NK-92 (cell line): ENCODE results near the gene COX14.
"Not testable (repeated sequence)": the region's sequence is repeated elsewhere in the genome, so short reads cannot be mapped to it uniquely, and the experiment has no call there.

Source experiments
- DNase-seq: peaks from one replicate; lab custom pipeline; 2025; ENCODE audit not compliant: unreplicated experiment; lab: John Stamatoyannopoulos, UW

The COX14 gene

GRCh38 chr12:50151047-50151687 is 39.1 kb downstream of the COX14 start:
- no peak for DNase-seq

GRCh38 chr12:50154947-50155346 is 42.9 kb downstream of the COX14 start:
- not testable (repeated sequence) for DNase-seq

- no peak for DNase-seq
Observed at GRCh38 chr12:50156641-50157040, 44.6 kb downstream of the COX14 start.

DNA sequence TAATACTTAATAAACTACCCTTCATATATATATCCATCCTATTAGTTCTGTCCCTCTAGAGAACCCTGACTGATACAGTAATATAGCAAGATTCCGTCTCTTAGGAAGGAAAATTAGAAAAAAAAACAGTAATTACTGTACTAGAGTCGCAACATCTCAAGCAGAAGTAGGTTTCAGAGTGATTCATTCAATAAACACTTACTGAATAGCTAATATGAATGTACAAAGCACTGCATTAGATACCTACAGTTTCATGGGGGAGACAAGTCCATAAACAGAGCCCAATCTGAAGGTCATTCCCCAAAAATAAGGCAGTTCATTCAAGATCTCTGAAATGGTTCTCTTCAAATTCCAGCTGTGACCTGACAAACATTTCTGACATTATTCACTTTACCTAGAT is 45.2 kb downstream of the COX14 start:
- no peak for DNase-seq

DNA sequence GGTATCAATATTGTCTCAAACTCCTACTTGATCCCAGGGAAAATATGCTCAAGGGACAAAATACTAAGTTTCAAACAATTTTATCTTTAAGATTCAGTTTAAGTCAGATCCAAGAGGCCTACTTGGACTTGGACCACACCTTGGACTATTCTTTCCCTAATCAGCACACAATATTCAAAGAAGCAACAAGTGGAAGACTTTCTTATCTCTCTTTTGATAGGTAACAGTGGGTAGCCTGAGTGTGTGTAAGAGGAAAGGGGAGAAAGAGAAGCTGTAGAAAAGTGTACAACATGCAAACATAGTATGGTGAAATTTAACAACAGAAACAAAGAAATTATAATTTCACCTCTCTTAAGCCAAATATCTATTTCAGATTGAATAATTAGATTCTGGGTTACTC is 48.6 kb downstream of the COX14 start:
- DNase-seq, result no peak

DNA sequence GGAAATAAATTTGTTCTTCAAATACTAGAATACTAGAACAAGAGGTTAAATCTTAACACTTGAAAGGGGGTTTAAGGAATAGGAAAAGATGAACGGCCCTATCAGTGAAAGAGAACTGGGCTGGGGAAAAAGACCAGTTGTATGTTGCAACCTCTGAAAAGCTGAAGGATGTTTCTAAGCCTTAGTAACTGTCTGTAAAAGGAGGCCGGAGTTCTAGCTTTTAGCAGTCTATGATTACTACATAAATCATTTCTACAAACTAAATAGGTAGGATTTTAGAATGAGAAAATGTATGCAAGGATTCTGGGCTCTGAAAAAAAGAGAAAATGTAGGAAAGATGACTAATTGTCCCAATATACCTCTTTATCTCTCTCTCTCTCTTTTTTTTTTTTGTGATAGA is 50.2 kb downstream of the COX14 start:
- DNase-seq, result no peak

DNA sequence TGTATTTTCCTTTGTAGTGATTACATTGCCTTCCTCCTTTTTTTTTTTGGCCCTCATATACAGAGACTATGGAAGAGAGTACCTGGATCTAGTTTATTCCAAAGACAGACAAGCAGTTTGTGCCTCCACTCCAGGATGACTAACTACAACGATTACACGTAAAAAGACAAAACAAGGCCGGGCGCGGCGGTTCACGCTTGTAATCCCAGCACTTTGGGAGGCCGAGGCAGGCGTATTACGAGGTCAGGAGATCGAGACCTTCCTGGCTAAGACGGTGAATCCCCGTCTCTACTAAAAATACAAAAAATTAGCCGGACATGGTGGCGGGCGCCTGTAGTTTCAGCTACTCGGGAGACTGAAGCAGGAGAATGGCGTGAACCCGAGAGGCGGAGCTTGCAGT is 52.9 kb downstream of the COX14 start:
- no peak for DNase-seq

GRCh38 chr12:50166799-50167048 is 54.7 kb downstream of the COX14 start:
- no peak for DNase-seq

- peak; percentile 64 for DNase-seq
Observed at GRCh38 chr12:50167049-50167828, 55.2 kb downstream of the COX14 start, which contains the start of gene CERS5. Gene CERS5 (minus strand): TSS chr12:50167369. CDS start chr12:50167297, 72 bp downstream.
